CMK (cell line): ENCODE results near the gene PRKAR1B.

Experiments
- DNase-seq: peaks from one replicate; pipeline ENCODE4 v3.0.0-alpha.2; 2010; ENCODE audit warnings: low read depth

The PRKAR1B gene

DNA sequence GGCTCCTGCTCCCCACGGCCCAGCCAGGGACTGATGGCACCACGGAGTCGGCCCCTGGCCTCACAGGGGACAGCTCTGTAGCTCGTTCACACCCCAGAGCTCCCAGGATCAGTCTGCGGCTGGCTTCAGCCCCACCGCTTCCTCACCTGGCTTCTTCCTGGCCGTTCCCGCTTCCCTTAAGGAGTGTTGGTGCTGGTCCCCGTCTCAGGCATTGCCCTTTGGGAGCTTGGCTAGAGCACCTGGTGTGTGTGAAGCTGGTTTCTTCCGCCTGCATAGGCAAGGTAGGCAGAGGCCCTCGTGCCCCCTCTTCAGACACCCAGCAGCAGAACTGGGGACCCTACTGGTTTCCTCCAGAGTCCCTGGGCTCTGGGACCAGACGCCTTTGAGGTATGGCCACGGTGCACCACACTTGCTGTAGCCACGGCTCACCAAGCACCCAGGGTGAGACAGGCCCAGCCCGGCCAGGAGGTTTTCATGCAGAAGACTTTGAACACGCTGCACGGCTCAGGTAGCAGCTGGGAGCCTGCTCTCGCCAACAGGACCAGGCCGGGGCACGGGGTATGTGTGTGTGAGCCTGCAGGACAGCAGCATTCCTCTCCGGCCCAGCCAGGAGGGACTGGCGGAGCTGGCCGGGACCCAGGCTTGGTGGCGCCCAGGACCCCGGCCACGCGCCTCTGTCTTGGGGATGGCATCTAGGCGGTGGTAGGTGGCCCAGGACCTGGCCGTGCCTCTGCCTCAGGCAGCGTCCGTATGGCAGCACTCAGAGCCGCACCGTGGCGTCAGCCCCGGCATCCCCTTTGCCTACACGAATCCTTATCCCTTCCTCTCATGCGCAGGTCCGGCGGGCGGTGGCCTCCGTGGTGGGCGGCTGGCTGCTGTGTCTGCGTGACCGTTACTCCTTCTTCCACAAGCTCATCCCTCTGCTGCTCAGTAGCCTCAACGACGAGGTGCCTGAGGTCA, 13.2 kb upstream of the PRKAR1B start:
- no peak for DNase-seq

DNA sequence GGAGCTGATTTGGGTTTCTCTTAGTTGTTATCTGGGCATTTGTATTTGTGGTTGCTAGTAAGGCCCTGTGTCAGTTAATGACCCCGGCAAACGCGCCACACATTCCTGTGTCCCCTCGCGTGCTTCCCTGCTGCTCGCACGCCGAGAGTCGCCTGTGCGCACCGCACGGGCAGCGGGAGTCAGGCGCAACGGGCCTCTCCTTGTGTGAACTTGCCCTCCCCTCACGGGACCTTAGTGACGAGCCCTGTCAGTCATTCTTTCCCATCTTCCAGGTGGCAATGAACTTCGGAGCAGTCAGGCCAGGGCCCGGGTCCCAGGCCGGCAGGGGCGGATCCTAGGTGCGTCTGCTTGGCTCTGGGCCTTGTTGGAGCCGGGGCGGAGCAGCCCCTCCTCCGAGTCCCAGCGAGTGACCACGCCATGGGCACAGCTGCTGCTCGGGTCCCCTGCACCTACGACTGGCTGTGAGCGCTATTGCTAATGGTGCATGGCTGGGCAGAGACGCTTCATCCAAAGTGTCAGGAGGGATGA, 12.4 kb upstream of the PRKAR1B start:
- DNase-seq, result no peak

DNA sequence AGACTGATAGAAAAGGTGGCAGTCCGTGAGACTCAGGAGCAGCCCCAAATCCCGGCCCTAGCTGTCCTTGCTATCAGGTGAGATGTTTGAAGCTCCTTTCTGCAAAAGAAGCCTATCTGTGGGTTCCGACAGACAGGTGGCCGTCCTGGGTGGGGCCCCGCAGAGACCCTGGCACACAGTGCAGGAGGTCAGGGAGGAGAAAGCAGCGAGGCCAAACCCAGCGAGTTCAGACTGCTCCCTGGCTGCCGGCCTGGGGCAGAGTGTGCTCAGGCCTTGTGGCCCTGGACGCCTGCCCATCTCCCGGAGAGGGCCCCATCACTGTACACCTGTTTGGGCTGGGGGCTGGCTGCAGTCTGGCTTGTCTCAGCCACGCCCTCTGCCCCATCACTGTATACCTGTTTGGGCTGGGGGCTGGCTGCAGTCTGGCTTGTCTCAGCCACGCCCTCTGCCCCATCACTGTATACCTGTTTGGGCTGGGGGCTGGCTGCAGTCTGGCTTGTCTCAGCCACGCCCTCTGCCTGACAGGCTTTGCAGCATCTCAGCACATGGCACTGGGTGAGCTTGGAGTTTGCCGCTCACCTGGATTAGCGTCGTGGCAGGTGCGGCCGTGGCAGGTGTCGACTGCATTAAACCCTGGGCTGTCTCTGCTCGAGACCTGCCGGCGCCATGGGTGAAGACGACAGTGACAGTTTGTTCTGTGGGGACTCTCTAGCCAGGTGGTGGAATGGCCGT, 11.8 kb upstream of the PRKAR1B start:
- DNase-seq, result no peak

DNA sequence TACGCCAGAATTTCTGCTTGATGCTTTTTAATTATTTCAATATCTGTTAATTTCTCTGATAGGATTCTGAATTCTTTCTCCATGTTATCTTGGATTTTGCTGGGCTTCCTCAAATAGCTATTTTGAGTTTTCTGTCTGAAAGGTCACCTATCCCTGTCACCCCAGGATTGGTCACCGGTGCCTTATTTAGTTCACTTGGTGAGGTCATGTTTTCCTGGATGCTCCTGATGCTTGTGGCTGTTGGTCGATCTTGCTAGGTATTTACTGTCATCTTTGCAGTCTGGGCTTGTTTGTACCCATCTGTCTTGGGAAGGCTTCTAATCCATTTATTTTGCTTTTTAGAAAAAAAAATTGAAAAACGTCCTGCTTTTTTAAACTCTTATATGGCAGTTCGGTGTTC, 11.2 kb upstream of the PRKAR1B start:
- DNase-seq, result no peak

DNA sequence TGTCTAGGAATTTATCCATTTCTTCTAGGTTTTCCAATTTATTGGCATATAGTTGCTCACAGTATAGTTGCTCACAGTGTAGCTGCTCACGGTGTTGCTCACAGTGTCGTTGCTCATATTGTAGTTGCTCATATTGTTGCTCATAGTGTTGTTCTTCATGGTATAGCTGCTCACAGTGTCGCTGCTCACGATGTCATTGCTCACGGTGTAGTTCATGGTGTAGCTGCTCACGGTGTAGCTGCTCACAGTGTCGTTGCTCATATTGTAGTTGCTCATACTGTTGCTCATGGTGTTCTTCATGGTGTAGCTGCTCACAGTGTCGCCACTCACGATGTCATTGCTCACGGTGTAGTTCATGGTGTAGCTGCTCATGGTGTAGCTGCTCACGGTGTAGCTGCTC, 7.7 kb upstream of the PRKAR1B start:
- no peak for DNase-seq

DNA sequence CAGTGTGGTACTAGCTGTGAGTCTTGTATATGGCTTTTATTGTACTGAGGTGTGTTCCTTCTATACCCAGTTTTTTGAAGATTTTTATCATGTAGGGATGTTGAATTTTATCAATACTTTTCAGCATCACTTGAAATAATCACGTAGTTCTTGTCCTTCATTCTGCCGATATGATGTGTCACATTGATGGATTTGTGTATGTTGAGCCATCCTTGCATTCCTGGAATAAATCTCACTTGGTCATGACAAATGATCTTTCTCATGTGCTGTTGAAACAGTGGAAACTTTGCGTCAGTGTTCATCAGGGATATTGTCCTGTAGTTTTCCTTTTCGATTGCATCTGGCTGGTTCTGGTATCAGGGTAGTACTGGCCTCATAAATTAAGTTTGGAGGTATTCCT, 7.1 kb upstream of the PRKAR1B start:
- no peak for DNase-seq

DNA sequence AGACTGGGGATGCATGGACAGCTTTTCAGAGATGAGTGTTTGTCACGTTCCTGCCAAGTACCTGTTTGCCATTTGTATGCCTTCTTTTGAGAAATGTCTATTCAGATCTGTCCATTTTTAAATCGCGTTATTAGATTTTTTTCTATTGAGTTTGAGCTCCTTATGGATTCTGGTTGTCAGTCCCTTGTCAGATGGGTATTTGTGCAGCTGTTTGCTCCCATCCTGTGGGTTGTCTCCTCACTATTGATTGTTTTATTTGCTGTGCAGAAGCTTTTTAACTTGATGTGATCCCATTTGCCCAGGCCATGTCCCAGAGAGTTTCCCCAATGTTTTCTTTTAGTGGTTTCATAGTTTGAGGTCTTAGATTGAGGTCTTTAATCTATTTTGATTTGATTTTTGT, 5.5 kb upstream of the PRKAR1B start:
- DNase-seq, result no peak

DNA sequence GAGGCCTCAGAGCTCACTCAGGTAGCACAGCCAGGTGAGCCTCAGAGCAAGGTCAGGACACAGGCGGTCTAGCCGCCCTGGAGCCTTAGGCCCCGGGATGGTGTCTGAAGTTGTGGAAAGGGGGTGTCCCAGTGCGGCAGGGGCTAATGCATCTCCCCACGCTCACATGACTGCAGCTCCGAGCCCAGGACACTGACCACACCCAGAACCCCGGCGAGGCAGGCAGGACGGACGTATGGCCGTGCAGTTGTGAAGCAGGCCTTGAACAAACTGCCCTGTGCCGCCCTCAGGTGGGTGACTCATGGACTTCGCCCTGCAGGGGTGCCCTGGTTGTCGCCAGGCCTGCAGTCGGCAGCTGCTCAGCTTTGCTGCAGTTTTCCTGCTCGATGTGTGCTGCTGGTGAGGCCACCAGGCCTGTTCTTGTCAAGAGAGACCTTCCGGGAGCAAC, 5.0 kb upstream of the PRKAR1B start:
- DNase-seq, result no peak

DNA sequence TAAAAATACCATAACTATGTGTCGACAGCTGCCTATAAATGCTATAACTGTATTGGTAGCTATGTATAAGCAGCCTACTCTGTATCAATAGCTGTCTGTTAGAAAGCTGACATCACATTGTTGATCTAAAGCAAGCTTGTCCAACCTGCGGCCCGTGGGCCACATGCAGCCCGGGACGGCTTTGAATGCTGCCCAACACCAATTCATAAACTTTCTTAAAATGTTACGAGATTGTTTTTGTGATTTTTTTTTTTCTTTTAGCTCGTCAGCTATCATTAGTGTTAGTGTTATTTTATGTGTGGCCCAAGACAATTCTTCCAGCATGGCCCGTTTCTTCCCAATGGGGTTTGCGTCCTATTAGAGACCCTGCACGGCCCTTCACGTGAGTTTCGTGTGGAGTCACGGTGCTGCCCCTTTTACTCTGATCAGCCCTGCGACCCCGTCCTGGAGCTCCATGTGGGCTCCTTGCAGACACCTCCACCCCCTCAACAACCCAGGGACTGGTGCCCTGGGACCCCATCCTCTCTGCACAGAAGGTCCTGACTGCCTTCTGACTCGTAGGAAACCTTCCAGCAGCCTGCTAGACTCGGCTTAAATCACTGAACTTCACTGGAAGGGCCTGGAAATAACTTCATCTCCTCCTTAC, 4.5 kb upstream of the PRKAR1B start:
- DNase-seq, result no peak

DNA sequence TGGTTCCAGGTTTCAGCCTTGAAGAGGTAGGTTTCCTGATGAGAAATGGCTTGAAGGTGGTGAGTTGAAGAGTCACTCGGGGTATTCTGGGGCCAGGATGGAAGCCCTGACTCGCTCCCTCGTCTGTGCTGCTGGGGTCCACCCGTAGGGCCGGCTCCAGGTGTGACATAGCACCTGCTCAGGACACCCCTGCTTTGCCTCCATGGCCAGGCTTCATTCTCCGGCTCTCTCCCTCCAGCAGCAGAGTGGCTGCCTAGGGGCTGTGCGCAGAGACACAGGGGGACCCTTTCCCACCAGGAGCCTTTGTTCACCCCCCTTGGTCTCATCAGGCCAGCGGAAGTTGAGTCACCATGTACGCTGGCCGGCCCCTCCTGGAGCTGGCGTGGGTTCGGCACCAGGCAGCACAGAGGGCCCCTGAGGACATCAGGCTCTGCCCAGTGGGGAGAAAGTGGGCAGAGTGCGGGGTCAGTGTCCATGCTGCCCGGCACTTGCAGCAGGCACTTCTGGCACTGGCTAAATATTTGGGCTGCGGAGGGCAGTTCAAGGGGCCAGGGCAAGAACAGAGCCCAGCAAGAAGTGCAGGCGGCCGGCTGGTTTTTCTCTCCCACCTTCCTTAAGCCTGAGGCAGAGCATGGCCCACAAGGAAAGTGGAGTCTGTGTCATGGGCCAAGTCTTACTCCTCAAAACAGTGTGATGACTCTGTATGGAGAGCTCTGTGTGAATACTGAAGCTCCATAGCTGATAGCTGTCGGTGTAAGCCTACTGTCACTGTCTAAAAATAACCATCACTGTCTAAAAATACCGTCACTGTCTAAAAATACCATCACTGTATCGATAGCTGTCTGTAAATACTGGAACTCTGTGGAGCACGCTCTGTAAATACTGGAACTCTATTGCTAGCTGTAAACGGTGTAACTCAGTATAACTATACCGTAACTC, 3.7 kb upstream of the PRKAR1B start:
- DNase-seq, result no peak

DNA sequence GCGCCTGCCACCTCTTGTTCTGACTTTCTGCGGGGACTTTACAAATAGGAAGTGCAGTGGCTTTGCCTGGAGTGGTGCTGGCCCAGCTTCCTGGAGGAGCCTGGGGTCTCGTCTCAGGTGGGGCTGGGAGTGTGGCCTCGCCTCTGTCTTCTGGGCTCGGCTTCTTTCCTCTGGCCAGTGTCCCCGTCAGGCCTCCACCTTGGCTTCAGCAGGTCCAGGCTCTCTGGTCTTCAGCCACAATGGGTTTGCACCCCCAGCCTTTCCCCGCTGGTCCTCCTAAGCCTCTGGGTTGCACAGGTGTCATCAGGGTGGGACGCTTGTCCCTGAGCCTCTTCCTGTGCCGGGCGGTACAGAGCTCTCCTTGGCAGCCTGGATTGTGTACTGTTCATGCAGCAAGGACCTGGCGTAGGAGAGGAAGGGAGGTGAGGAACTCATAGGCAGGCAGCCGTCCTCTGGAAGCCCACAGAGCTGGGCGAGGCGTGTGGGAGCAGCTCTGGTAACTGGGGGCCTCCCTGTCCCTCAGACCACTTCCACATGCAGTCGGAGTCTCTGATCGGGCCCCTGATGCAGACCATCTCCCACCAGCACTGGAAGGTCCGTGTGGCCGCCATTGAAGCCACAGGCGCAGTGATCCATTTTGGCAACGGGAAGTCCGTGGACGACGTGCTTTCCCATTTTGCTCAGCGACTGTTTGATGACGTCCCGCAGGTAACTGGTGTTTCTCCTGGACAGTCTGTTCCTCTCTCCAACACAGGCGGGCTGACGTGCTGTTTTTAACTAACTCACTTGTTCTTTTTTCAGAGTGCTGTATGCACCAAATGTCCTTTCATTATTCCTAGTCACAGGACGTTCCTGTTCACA, 2.3 kb upstream of the PRKAR1B start:
- DNase-seq, result no peak

DNA sequence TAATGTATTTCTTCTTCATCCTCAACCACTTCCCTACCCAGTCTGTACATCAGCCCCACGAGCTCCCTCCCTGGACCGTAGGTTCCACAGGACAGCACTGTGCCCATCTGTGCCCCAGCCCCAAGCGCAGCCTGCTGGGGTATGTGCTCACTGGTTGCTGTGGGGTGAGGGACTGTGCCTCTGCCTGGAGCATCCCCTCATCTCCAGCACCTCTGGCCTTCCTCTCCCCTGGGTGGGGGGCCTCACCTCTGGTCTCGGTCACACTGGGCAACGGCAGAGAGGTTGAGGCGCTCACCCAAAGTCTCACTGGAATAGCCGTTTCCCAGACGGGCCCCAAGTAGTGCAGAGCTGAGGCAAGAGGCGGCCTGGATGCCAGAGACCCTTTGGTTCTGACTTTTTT, 1.5 kb upstream of the PRKAR1B start:
- no peak for DNase-seq

DNA sequence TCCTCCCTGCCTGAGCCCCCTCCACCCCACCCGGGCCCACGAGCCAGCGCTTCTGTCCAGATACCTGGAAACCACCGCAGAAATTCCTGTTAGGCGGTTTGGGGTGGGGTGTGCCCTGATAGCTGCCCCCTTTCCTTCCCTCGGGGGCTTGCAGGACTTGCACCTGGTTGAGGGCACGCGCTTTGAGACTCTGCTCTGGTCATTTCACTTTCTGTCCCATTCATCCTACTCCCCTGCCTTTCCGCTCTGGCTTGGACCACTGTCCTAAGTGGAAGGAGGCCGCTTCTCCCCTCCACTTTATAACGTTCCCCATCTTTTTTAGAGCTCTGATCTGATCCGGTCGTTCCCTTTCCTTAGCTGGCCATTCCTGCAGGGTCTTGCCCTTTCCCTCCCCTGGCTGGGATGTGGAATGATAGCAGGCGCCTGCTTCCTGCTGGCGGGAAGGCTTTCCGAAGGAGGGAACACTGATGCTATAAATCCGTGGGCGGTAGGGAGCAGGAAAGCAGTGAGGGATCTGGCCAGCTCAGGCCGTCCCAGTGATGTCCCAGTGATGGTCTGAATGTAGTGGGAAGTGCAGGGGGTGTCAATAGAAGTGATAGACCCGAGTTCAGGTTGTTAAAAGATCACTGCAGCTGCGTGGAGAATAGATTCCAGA, 852 bp upstream of the PRKAR1B start:
- DNase-seq, result no peak

DNA sequence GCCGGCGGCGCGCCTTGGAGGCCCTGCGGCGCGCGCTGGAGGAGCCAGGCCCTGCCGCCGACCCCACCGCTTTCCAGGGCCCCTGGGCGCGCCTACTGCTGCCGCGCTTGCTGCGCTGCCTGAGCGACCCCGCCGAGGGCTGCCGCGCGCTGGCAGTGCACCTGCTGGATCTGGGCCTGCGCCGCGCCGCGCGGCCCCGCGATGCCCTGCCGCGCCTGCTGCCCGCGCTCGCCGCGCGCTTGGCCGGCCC, 302 bp downstream of the PRKAR1B start:
- DNase-seq, result no peak

DNA sequence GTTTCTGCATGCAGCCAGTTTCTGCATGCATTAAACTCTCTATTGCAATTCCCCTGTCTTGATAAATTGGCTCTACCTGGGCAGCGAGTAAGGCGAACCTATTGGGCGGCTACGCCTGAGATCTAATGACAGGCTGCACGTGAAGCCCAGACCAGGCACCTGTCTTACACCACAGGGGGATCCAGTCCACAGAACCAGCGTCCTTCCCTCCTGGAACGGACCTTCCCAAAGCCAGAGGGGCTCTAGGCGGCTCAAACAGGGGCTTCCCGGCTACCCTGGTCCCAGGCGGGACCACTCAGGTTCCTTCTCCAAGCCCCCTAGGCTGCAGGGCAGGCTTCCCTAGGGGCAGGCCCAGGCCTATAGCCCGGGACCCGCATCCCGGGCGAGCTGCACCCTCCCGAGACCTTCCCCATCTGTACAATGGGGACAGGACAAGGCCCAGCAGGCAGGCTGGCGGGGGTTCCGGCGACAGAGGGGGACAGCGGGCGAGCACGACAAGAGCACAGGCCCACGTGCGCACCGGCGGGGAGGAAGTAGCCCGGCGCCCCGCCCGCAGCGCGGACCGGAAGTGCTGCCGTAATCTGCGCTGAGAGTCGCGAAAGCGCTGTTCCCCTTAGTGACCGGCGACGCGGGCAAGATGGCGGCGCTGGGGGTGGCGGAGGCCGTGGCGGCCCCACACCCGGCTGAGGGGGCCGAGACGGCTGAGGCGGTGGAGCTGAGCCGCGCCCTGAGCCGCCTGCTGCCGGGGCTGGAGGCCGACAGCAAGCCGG, 812 bp downstream of the PRKAR1B start, which contains the start of gene DNAAF5:
TSS of gene DNAAF5 (plus strand) at position 616 of the 770 bp plus-strand sequence. CDS start at position 638, 22 bp downstream.
- peak; percentile 77 for DNase-seq

DNA sequence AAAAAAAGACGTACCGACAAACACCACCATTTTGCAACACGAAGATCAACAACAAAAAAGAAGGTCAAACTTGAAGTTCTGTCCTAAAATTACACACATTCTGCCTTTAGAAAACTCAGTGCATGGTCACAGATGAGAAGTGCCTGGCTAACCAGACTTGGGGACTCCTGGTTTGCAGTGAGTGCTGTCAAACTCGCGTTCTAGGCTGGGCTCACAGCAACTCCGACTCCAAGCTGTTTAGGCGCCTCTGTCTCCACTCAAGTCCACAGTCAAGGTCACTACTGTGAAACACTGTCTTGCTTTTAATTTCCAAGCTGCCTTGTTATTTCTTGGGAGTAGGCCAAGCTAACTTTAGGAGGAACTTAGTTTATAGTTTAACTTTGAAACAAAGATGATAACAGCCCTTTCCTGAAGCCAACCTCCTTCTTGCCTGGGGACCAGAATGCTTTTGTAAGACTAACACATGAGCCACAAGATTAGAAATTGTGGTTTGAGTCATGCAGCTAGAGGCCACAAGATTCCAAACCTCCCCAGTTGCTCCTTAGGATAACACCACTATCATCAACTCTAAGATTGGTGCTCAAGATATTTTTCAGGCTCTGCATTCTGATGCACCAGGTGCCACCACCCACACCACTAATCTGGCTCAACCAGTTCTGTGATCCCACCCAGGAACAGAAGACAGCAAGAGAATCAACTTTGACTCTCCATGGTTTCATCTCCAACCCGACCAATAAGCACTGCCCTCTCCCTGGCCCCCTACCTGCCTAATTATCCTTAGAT, 1.7 kb downstream of the PRKAR1B start:
- no peak for DNase-seq

DNA sequence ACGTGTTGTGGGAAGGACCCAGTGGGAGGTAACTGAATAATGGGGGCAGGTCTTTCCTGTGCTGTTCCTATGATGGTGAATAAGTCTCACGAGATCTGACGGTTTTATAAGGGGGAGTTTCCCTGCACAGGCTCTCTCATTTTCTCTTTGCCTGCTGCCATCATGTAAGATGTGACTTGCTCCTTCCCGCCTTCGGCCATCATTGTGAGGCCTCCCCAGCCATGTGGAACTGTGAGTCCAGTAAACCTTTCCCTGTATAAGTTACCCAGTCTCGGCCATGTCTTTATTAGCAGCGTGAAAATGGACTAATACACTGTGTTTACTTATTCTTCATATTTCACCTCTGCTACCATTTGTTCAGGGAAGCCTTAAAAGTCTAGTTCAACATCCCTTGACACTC, 2.8 kb downstream of the PRKAR1B start:
- DNase-seq, result no peak

DNA sequence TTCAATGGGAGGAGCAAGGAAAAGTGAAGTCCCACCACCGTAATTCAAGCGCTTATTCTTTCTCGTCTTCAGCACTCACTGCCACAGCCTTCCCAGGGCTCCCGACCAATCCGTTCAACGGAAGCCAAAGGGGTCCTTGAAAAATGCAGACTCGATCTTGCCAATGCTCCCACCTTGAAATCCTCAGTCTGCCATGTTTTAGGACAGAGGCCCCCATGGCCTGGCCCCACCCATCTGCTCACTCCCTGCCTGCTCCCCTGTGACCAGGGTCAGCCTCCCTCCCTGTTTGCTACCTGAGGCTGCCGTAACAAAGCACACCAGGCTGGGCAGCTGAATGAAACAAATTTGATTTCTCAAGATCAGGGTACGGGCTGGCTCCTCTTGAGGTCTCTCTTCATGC, 3.5 kb downstream of the PRKAR1B start:
- DNase-seq, result no peak
